ENCODE results near the gene RYR1.

Gene RYR1

DNA sequence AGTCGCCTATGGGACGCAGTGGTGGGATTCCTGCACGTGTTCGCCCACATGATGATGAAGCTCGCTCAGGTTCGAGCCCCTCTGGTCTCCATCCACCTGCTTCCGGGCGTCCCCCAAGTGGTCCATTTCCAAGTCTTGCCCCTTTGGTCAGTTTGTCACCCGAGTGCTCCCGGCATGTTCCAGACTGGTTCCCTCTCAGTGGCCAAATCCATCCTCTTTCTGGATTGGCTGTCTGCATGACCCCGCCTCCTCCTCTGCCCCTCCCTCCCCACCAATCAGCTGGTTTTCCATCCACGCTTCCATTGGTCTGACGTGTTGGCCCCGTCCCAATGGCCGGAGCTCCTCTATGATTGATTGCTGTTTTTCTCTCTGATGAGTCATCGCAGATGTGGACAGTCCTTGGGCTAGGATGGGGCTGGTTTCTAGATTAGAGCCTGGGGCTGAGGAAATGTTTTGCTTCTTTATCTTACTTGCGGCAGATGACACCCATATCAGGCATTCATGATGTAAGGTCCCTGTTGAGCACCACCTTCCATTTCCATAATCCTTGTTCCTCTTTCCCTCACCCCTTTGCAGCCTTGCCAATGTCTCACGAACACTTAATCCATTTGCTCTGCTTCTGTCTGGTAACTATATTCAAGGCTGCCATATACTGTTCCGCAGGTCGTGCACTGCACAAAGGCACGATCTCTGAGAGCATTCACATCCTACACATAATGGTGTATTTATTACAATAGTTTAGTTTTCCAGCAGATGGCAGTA, 110.5 kb downstream of the RYR1 start:
- no peak for TF ChIP-seq SPI1 (IDR thresholded peaks at IDR 0.05; ENCODE audit: borderline replicate concordance, low read depth)
- no peak for TF ChIP-seq GABPA (IDR thresholded peaks at IDR 0.05; ENCODE audit: low read depth)
- TF ChIP-seq POLR2AphosphoS5 (IDR thresholded peaks at IDR 0.05; ENCODE audit: low read depth) = no peak
- TF ChIP-seq, protein P1, sequence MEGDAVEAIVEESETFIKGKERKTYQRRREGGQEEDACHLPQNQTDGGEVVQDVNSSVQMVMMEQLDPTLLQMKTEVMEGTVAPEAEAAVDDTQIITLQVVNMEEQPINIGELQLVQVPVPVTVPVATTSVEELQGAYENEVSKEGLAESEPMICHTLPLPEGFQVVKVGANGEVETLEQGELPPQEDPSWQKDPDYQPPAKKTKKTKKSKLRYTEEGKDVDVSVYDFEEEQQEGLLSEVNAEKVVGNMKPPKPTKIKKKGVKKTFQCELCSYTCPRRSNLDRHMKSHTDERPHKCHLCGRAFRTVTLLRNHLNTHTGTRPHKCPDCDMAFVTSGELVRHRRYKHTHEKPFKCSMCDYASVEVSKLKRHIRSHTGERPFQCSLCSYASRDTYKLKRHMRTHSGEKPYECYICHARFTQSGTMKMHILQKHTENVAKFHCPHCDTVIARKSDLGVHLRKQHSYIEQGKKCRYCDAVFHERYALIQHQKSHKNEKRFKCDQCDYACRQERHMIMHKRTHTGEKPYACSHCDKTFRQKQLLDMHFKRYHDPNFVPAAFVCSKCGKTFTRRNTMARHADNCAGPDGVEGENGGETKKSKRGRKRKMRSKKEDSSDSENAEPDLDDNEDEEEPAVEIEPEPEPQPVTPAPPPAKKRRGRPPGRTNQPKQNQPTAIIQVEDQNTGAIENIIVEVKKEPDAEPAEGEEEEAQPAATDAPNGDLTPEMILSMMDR (IDR thresholded peaks at IDR 0.05; ENCODE audit: insufficient read depth, low read length) = no peak
- TF ChIP-seq, protein P2, sequence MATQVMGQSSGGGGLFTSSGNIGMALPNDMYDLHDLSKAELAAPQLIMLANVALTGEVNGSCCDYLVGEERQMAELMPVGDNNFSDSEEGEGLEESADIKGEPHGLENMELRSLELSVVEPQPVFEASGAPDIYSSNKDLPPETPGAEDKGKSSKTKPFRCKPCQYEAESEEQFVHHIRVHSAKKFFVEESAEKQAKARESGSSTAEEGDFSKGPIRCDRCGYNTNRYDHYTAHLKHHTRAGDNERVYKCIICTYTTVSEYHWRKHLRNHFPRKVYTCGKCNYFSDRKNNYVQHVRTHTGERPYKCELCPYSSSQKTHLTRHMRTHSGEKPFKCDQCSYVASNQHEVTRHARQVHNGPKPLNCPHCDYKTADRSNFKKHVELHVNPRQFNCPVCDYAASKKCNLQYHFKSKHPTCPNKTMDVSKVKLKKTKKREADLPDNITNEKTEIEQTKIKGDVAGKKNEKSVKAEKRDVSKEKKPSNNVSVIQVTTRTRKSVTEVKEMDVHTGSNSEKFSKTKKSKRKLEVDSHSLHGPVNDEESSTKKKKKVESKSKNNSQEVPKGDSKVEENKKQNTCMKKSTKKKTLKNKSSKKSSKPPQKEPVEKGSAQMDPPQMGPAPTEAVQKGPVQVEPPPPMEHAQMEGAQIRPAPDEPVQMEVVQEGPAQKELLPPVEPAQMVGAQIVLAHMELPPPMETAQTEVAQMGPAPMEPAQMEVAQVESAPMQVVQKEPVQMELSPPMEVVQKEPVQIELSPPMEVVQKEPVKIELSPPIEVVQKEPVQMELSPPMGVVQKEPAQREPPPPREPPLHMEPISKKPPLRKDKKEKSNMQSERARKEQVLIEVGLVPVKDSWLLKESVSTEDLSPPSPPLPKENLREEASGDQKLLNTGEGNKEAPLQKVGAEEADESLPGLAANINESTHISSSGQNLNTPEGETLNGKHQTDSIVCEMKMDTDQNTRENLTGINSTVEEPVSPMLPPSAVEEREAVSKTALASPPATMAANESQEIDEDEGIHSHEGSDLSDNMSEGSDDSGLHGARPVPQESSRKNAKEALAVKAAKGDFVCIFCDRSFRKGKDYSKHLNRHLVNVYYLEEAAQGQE (IDR thresholded peaks at IDR 0.05; ENCODE audit: insufficient replicate concordance, low read depth) = no peak
- DNase-seq (ENCODE audit: low read depth in 1 of 2, low spot score in 1 of 2) = no peak
- Histone ChIP-seq H3K4me3 (replicated peaks; ENCODE audit: insufficient read depth, low read length) (no peak overlapping the region), H3K27me3 (ENCODE audit: insufficient read depth, poor library complexity, severe bottlenecking) (no peaks in the 10 kb centered on the region), H3K27ac (replicated peaks) (no peak overlapping the region)

DNA sequence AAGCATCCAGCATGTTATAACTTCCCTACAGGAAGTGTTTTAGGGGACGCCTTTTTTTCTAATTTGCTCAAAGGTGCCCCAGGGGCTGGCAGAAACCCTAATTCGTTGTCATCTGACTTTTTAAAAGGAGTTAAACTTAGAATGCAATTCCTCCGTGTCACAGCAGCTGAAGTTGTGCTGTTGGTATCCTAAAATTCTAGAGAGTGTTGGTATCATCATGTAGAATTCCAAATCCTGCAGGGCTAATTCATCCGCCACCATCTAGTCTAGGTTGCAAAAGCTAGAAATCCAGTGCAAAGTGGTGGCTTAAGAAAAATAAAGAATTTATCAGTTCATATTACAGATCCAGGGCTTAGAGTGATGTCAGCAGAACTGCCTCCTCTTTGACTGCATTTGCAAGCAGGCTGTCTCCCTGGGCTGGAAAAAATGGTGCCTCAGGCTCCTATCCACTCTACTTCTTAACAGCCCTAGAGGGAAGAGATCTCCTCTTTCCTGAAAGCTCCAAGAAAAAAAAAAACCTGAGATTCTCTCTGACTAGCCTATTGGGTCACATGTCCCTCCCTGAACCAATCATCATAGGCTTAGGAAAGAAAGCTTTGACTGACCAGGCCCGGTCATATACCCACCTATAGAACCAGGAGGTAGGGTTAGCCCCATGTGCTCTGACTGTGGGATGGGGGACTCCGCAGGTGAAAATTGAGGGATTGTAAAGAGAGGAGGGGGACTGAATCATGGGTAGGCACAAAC, 111.3 kb downstream of the RYR1 start:
- H3K4me3 ChIP-seq (replicated peaks; ENCODE audit: insufficient read depth, low read length) = no peak overlapping the region
- no peak overlapping the region for H3K27ac ChIP-seq (replicated peaks)
- peak in 1 of 2 experiments; percentile 50 for DNase-seq (ENCODE audit: low read depth in 1 of 2, low spot score in 1 of 2)
- H3K27me3 ChIP-seq (ENCODE audit: insufficient read depth, poor library complexity, severe bottlenecking) = no peaks in the 10 kb centered on the region
- TF ChIP-seq GABPA (IDR thresholded peaks at IDR 0.05; ENCODE audit: low read depth) (no peak), POLR2AphosphoS5 (IDR thresholded peaks at IDR 0.05; ENCODE audit: low read depth) (no peak), SPI1 (IDR thresholded peaks at IDR 0.05; ENCODE audit: borderline replicate concordance, low read depth) (peak; percentile 59; the same call in 1 of the 2 replicates)
- TF ChIP-seq, protein P2 (IDR thresholded peaks at IDR 0.05; ENCODE audit: insufficient replicate concordance, low read depth) = no peak
- TF ChIP-seq, protein P1 (IDR thresholded peaks at IDR 0.05; ENCODE audit: insufficient read depth, low read length) = peak; percentile 7

DNA sequence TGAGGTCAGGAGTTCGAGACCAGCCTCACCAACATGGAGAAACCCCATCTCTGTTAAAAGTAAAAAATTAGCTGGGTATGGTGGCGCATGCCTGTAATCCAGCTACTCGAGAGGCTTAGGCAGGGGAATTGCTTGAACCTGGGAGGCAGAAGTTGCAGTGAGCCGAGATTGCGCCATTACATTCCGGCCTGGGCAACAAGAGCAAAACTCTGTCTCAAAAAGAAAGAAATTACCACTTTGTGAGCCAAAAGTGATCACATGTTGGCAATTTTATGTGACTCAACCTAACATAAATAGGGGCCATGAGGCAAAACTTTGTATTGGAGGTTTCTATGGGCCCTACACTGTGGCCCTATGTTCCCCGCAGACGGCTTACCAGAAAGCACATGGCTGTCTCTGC, 112.1 kb downstream of the RYR1 start:
- H3K27ac ChIP-seq (replicated peaks) = 0 out of 2 replicates have a peak overlapping the region, but pooled peaks have one; percentile 3
- no peak overlapping the region for H3K4me3 ChIP-seq (replicated peaks; ENCODE audit: insufficient read depth, low read length)
- TF ChIP-seq, protein P2 (IDR thresholded peaks at IDR 0.05; ENCODE audit: insufficient replicate concordance, low read depth) = no peak
- no peak for TF ChIP-seq GABPA (IDR thresholded peaks at IDR 0.05; ENCODE audit: low read depth)
- no peak for TF ChIP-seq POLR2AphosphoS5 (IDR thresholded peaks at IDR 0.05; ENCODE audit: low read depth)
- TF ChIP-seq SPI1 (IDR thresholded peaks at IDR 0.05; ENCODE audit: borderline replicate concordance, low read depth) = no peak
- TF ChIP-seq, protein P1 (IDR thresholded peaks at IDR 0.05; ENCODE audit: insufficient read depth, low read length) = no peak
- DNase-seq (ENCODE audit: low read depth in 1 of 2, low spot score in 1 of 2) = peak in 1 of 2 experiments; percentile 60
- H3K27me3 ChIP-seq (ENCODE audit: insufficient read depth, poor library complexity, severe bottlenecking) = no peaks in the 10 kb centered on the region

Measured in HL-60 (cell line).